ENCODE results near the gene PRKD1.

PRKD1 gene

GRCh38 chr14:29838752-29839151 lies 88.9 kb downstream of the PRKD1 start:
- no peak for DNase-seq (ENCODE audit: low spot score)

- no peak for DNase-seq (ENCODE audit: low spot score)
These were observed 91.3 kb downstream of the PRKD1 start for GRCh38 chr14:29836395-29836794.

DNA sequence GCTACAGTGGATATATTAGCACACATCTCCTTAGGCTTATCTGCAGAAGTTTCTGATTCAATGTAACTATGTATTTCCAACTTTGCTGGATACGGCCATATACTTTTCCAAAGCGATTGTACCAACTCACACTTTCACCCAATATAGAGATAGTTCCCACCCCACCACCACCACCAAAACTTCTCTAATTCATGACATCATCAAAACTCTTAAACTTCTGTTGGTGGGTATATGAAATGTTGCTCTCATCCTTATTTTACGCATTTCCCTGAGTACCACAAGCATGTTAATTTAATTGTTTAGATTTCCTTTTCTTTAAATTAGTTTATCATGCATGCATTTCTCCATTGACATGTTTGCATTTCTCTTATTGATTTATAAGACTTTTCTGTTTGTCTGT lies 95.6 kb downstream of the PRKD1 start:
- no peak for DNase-seq (ENCODE audit: low spot score)

- no peak for DNase-seq (ENCODE audit: low spot score)
These were observed 97.8 kb downstream of the PRKD1 start for GRCh38 chr14:29829851-29830250.

- no peak for DNase-seq (ENCODE audit: low spot score)
These were observed 103.8 kb downstream of the PRKD1 start for GRCh38 chr14:29823816-29824215.

DNA sequence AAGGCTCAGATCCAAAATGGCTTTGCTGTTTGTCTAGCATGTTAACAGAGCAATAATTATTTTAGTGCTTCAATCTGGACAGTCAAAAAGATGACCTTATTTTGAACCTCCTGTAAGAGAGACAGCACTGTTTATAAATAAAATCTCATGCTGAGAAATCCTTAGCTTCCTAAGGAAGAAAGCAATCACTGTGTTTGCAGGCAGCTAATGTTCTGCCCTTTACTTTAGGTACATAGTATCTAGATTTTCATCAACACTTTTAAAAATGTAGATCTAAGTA lies 105.3 kb downstream of the PRKD1 start:
- DNase-seq (ENCODE audit: low spot score): no peak

DNA sequence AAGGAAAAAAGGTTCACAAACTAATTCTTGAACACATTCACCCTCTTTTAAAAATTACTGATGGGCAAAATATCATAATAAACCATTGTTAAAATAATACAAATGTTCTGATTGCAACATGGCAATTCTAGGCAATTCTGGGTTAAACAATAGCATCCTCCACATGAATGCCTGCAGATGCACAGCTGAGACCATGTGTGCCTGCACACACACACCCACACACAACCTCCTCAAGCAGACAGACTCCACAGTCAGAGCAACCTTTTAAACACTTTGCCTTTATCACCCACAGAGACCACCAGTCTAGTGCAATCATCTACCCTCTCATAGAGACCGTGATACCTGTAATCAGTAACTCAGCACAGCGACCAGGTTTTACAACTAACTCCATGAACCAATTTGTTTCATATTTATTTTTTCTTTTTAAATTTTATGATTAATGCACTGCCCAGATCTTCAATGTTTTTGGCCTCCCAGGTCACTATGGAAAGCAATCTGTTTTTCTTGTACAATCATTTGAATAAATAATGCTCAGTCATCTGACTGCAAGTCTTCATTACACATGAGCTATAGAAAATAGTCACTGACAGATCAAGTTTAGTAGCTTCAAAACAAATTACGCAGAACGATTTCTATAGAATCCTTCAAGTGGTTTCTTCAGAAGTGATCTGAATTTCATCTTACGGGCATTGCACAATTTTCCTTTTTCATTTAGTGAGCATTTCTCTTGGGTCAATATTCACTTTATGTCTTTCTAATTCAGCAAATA lies 105.8 kb downstream of the PRKD1 start:
- no peak for DNase-seq (ENCODE audit: low spot score)

DNA sequence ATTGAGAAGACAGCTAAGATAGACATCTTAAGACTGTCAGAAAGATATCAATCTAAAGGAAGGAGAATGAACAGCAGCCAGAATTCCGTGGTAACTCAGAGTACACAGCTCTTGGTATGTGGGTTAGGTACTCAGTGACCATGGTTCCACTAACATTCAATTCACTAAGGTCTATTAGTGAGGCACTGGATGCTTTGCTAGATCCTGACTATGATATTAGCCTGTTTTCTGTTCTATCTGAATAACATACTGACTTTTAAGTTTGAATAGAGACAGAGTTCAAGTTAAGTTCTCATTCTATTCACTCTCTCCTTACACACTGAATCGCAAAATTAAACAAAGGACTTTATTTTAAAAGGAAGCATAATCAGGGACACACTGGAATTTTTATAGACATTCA lies 106.4 kb downstream of the PRKD1 start:
- no peak for DNase-seq (ENCODE audit: low spot score)

DNA sequence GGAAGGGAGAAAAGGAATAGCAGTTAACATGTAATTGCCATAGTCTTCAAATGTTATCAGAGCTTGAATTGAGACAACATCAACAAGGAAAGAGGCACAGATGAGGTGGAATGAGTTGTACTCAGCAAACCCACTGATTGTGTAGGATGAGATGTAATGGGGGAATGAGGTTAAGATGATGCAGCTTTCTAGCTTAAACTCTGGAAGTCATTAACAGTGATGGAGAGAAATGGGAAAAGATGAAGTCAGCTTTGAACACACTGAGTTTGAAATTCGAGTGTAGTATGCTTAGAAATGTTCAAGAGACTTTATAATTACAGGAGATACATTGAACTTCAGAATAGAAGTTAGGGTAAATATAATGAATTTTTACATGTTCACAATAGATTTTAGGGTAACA lies 106.9 kb downstream of the PRKD1 start:
- DNase-seq (ENCODE audit: low spot score): no peak

DNA sequence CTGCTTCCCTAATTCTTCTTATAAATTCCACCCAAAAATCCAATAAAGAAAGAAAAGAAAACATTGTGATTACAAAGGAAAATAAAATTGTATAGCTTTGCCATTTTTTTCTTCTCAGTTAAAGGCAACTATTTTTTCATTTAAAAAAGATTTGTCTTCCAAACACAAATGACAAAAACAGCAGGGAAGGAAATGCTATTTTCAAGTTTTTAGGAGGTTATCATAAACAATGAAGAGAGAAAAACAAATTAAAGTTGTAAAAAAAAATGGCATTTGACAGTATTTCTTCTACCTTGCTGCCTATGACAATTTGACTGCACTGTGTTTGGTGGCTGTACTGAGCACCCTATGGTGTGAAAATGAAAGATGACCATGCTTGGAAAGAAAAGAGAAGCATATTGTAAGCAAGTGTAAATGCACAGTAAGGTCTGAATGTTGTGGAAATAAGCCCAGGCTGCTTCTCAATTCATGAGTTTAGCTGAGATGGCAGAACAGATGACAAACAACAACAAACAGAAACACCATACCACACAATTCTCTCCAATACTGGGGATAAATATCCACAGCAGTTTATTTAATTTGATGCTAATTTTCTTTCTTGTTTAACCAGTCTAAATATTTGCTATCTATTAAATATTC lies 109.8 kb downstream of the PRKD1 start:
- DNase-seq (ENCODE audit: low spot score): no peak

DNA sequence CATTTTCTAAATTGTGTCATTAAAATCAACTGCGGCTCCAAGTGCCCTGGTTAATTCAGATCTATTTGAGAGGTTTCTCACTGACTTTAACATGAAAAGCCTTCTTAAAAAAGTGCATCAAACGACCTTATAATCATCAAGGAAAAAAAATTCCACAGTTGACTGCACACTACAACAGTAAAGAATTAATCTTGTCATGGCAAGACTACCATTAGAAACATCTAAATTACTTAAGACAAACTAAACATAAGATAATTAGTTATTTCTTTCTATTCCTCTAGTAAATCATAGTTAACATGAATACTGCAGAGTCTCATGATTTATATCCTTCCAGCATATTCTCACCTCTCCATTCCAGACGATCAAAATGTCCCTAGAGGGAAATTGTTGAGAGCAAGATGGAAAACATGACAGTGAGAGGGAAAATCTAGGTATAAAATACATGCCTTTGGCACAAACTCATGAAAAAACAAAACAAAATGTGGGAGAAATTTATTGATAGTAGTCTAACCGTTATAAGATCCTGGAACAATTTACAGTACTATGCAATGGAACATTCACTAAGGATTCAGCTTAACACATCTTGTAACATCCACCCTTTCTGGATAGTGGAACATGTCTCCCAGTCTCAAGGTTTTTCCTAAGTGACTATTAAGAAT lies 112.5 kb downstream of the PRKD1 start:
- DNase-seq (ENCODE audit: low spot score): no peak

- DNase-seq (ENCODE audit: low spot score): no peak
These were observed 113.3 kb downstream of the PRKD1 start for GRCh38 chr14:29814156-29815015.

GRCh38 chr14:29810682-29811081 lies 117.0 kb downstream of the PRKD1 start:
- DNase-seq (ENCODE audit: low spot score): no peak

GRCh38 chr14:29810064-29810463 lies 117.6 kb downstream of the PRKD1 start:
- no peak for DNase-seq (ENCODE audit: low spot score)

- DNase-seq (ENCODE audit: low spot score): no peak
These were observed 121.5 kb downstream of the PRKD1 start for GRCh38 chr14:29806124-29806517.

- no peak for DNase-seq (ENCODE audit: low spot score)
These were observed 122.1 kb downstream of the PRKD1 start for GRCh38 chr14:29805415-29806123.

DNA sequence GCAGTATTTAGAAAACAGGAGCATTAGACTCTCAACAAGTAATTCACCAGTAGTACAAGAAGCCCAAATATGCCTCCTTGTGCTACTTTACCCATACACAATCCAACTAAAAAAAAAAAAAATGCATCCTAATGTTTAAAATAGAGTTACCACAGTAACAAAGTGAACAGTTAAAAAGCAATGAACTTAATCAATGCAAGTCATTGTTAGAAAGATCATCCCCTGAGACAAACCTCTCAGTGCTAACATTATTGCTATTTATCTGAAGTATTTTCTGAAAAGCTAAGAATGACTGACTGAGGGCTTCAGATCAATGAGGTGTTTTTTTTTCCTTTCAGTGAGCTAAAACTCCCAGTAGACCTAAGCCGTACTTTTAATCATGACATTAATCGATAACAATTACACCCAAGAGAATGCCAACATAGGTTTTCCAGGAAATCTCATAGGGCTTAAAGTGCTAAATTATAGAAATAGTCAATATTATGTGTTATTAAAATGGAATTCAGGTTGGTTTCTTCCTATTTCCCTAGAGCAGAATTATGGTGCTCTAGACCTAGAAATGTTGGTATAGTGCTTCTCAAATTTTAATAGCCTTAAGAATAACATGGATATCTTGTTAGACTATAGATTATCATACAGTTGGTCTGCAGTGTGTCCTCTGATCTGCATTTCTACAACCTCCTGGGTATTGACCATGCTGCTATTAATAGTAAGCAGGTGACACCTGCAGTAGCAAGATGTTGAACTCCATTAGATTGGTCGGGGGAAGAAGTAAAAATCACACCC lies 123.0 kb downstream of the PRKD1 start:
- no peak for DNase-seq (ENCODE audit: low spot score)

GRCh38 chr14:29803045-29803444 lies 124.6 kb downstream of the PRKD1 start:
- DNase-seq (ENCODE audit: low spot score): no peak

- DNase-seq (ENCODE audit: low spot score): no peak
These were observed 125.4 kb downstream of the PRKD1 start for GRCh38 chr14:29802211-29802610.

DNA sequence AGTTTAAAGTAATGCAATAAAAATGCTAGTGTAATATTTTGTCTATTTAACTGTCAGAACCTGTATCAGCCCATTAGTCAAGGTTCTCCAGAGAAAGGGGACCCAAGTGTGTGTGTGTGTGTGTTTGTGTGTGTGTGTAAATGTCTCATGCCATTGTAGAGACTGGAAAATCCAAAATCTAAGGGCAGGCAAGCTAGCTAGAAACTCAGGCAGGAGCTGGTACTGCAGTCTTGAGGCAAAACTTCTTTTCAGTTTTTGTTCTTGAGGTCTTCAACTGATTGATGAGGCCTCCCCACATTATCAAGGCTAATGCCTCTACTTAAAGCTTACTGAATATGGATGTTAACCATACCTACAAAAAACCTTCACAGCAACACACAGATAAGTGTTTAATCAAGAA lies 126.7 kb downstream of the PRKD1 start:
- DNase-seq (ENCODE audit: low spot score): no peak

DNA sequence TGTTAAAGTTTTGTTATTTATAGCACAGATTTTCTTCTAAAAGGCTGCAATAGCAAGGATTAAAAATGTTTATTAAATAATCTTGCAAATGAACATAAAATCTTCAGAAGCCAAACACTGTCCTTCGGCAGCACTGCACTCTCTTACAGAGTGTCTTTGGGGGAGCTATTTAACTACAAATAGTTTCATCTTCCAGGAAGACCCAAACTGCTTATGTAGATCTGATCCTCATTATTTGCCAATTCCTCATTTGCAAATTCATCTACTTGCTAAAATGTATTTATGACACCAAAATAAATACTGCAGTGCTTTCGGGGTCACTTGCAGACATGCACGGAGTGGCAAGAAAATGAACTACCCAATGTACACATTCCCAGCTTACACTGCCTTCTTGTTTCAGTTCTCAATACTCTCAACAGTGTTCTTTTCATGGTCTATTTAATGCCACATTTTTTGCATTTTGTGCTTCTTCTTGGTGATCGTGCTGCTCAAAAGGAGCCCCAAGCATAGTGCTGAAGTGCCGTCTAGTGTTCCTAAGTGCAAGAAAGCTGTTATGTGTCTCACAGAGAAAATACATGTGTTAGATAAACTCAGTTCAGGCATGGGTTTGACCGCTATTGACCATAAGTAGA lies 128.1 kb downstream of the PRKD1 start:
- no peak for DNase-seq (ENCODE audit: low spot score)
